ENCODE measurements around the gene DZIP3. TPM values are rescaled to one million over a fixed set of nuclear protein-coding genes. Genes with fewer than 3 reads are reported as not detected.

DZIP3 gene
- total and polyA plus RNA-seq, 2 experiments from 2014 or later: 28.7 to 32.0 TPM

GRCh38 chr3:108728934-108729333 lies 139.4 kb downstream of the DZIP3 start (continued):
- TF ChIP-seq ETS1 (IDR thresholded peaks at IDR 0.05) (no peak), ZNF114 (CRISPR knock-in tag; IDR thresholded peaks at IDR 0.05) (no peak), ZNF331 (CRISPR knock-in tag; IDR thresholded peaks at IDR 0.05; ENCODE audit: low read depth) (no peak), JUNB (IDR thresholded peaks at IDR 0.05; ENCODE audit: unreplicated experiment) (no peak), POLR2AphosphoS5 (IDR thresholded peaks at IDR 0.05; ENCODE audit: low read depth) (no peak)

DNA sequence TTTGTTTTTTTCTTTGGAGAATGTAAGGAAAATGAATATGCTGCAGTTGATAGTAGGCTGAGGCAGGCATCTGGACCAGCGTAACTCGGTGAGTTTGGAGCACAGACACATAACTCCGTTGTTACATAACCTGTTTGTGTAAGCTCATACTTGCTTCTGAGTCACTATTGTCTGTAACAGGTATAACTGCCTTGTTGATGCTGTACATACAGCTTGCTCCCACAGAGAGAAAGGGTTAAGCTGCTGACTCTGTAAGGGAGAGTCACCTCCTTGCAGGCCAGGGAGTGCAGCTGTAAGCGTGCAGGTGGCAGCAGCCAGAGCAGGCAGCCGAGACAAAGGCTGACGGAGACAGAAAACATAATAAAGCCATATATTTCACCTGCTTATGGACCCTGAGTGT lies 147.3 kb downstream of the DZIP3 start:
- H3K27ac Mint-ChIP-seq: no peak overlapping the region
- no peak for ATAC-seq

DNA sequence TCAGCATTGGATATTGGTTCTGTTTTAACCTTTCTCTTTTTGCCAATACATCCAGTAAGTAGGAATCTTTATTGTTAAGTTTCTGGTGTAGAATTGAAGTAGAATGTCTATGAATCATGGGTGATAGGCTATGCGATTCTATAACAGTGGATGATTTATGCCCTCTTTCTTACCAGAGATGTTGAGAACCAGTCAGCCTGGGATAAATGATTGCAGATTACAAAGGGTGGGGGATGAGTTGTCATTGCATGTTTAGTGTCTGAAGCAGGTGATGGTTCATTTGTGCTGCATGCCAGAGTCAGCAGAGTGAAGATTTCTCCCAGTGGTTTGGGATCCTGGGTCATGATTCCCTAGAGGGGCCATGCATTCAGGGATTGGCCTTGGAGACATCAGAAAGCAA lies 153.4 kb downstream of the DZIP3 start:
- Histone ChIP-seq H3K27ac (ENCODE audit: low read depth) (no peak overlapping the region), H3K27me3 (ENCODE audit: insufficient read depth) (no peaks in the 10 kb centered on the region), H3F3A (replicated peaks; ENCODE audit: low read depth) (no peaks in the 10 kb centered on the region), H3K4me1 (ENCODE audit: insufficient read depth) (no peaks in the 10 kb centered on the region), H3K4me2 (no peak overlapping the region), H4K20me1 (replicated peaks; ENCODE audit: insufficient read depth) (no peaks in the 10 kb centered on the region), H3K36me3 (ENCODE audit: insufficient read depth) (peaks cover 5% of the 10 kb centered on the region; the same call in 1 of the 2 replicates), H3K4me3 (no peak overlapping the region), H3K9me2 (ENCODE audit: insufficient read depth) (no peaks in the 10 kb centered on the region), H2AFZ (no peak overlapping the region), H3K79me2 (replicated peaks; ENCODE audit: insufficient read depth) (no peaks in the 10 kb centered on the region)
- no peak overlapping the region for H3K27ac Mint-ChIP-seq
- H3K36me3 Mint-ChIP-seq (ENCODE audit: low read depth): no peaks in the 10 kb centered on the region
- no peaks in the 10 kb centered on the region for H3K4me1 Mint-ChIP-seq
- ATAC-seq (no peak), DNase-seq (ENCODE audit: low spot score) (no peak)
- H3K9me3 Mint-ChIP-seq: peaks cover 2% of the 10 kb centered on the region; the same call in 2 of the 3 replicates
- H3K27me3 Mint-ChIP-seq (ENCODE audit: insufficient read depth, low read depth, poor library complexity): no peaks in the 10 kb centered on the region
- TF ChIP-seq CREB1 (CRISPR knock-in tag; IDR thresholded peaks at IDR 0.05; ENCODE audit: low read depth): no peak
- no peak for TF ChIP-seq NANOG (IDR thresholded peaks at IDR 0.05; ENCODE audit: borderline replicate concordance)
- TF ChIP-seq, protein P1, sequence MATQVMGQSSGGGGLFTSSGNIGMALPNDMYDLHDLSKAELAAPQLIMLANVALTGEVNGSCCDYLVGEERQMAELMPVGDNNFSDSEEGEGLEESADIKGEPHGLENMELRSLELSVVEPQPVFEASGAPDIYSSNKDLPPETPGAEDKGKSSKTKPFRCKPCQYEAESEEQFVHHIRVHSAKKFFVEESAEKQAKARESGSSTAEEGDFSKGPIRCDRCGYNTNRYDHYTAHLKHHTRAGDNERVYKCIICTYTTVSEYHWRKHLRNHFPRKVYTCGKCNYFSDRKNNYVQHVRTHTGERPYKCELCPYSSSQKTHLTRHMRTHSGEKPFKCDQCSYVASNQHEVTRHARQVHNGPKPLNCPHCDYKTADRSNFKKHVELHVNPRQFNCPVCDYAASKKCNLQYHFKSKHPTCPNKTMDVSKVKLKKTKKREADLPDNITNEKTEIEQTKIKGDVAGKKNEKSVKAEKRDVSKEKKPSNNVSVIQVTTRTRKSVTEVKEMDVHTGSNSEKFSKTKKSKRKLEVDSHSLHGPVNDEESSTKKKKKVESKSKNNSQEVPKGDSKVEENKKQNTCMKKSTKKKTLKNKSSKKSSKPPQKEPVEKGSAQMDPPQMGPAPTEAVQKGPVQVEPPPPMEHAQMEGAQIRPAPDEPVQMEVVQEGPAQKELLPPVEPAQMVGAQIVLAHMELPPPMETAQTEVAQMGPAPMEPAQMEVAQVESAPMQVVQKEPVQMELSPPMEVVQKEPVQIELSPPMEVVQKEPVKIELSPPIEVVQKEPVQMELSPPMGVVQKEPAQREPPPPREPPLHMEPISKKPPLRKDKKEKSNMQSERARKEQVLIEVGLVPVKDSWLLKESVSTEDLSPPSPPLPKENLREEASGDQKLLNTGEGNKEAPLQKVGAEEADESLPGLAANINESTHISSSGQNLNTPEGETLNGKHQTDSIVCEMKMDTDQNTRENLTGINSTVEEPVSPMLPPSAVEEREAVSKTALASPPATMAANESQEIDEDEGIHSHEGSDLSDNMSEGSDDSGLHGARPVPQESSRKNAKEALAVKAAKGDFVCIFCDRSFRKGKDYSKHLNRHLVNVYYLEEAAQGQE (IDR thresholded peaks at IDR 0.05; ENCODE audit: unreplicated experiment): no peak
- TF ChIP-seq ZNF331 (CRISPR knock-in tag; IDR thresholded peaks at IDR 0.05; ENCODE audit: low read depth): no peak
- no peak for TF ChIP-seq EZH2phosphoT487 (IDR thresholded peaks at IDR 0.05; ENCODE audit: unreplicated experiment)
- no peak for TF ChIP-seq STAT1 (IDR thresholded peaks at IDR 0.05; ENCODE audit: unreplicated experiment)
- no peak overlapping the region for H3K4me3 Mint-ChIP-seq

More for the DNA sequence above, 147.3 kb downstream of the DZIP3 start:
- H3K4me3 Mint-ChIP-seq: no peak overlapping the region
- Histone ChIP-seq H3K4me3 (no peak overlapping the region), H3K4me2 (no peak overlapping the region), H3K4me1 (ENCODE audit: insufficient read depth) (no peaks in the 10 kb centered on the region), H2AFZ (no peak overlapping the region), H3F3A (replicated peaks; ENCODE audit: low read depth) (no peaks in the 10 kb centered on the region), H3K79me2 (replicated peaks; ENCODE audit: insufficient read depth) (no peaks in the 10 kb centered on the region), H3K27me3 (ENCODE audit: insufficient read depth) (no peaks in the 10 kb centered on the region), H3K36me3 (ENCODE audit: insufficient read depth) (no peaks in the 10 kb centered on the region), H4K20me1 (replicated peaks; ENCODE audit: insufficient read depth) (no peaks in the 10 kb centered on the region), H3K9me2 (ENCODE audit: insufficient read depth) (0 out of 2 replicates have a peak, but pooled peaks cover 6% of the 10 kb centered on the region), H3K27ac (ENCODE audit: low read depth) (no peak overlapping the region)
- H3K9me3 Mint-ChIP-seq: no peaks in the 10 kb centered on the region
- no peaks in the 10 kb centered on the region for H3K36me3 Mint-ChIP-seq (ENCODE audit: low read depth)
- peaks cover 3% of the 10 kb centered on the region for H3K27me3 Mint-ChIP-seq (ENCODE audit: insufficient read depth, low read depth, poor library complexity)
- H3K4me1 Mint-ChIP-seq: no peaks in the 10 kb centered on the region
- TF ChIP-seq, protein P1 (IDR thresholded peaks at IDR 0.05; ENCODE audit: unreplicated experiment): no peak
- TF ChIP-seq EZH2phosphoT487 (IDR thresholded peaks at IDR 0.05; ENCODE audit: unreplicated experiment): no peak
- no peak for DNase-seq (ENCODE audit: low spot score)
